ENCODE data around the gene CSPG4.
"Not testable (repeated sequence)": the region's sequence is repeated elsewhere in the genome, so short reads cannot be mapped to it uniquely, and the experiment has no call there.

CSPG4 gene

DNA sequence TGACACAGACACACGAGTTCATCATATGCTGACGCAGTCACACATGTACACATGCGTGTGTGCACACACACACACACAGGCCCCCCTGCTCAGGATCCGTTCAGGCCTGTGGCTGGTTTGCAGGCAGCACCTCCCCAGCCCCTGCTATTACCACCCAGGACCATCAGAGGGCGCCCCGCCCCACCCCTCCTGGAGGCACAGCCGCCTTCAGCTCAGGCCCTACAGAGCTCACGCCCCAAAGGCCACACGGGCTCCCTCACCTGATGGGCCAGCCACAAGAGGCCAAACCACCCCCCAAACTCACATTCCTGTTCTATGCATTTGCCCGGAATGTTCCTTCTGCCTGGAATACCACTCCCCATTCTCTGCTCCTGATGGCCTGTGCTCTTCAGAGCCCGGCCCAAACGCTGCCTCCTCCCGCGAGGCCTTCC, 26.4 kb downstream of the CSPG4 start:
- DNase-seq: not testable (repeated sequence)

DNA sequence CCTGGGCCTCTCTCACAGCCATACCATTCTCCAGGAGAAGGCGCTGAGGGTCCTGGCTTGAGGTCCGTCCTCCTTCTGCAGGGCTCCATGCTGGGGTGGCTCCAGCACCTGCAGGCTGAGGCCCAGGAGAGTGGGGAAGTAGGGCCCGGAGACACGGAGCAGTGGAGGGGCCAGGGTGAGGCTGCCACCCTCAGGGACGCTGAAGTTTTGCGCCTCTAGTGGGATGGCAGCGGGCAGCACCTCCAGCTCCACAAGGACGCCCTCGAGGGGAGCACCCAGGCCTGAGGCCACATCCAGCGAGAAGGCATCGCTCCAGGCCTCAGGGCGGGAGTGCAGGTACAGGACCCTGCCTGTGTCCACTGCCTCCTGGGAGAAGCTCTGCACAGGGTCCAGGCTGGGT, 27.5 kb downstream of the CSPG4 start:
- DNase-seq: no peak

DNA sequence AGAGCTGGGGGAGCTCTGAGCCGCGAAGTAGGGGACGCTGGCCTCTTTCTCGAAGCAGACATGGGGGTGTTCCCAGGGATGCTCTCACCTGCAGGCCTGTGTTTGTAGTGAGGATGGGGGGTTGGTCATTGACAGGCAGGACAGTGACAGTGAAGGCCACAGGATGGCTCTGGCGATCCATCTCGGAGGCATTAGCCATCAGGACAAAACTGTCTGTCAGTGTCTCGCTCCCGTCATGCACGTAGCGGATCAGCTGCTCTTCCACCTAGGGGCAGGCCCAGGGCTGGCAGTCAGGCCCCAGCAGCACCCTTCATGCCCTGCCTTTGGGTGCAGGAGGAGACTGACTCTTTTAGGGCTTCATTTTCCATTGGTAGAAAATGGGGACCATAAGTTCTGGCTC, 28.0 kb downstream of the CSPG4 start:
- no peak for DNase-seq

DNA sequence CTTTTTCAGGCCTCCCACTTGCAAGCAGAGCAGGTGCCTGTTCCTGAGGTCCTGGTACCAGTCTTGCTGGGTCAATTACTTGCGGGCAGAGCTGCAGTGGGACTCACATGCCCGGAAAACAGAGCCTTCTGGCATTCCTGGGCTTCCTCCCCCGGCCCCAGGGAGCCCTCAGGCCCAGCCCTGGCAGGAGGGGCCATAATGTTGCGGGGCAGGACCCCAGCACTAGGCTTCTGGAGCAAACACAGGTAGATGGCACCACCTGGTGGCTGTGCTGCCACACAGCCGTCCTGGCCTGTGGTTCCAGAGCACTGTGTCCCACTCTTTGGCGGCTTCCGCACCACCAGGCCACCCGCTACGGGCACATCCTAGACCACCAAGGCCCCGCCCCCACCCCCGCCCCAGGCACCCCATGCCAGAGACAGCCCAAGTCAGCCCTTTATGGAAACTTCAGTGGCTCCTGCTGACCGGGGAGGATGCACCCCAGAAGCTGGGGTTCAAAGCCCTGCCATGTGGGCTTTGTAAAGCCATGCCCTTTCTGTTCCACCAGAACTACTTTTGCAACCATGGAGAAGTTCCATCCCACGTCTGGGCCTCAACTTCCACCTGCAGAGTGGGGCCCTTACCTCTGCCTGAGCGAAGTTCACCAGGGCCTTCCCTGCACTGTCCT, 28.9 kb downstream of the CSPG4 start:
- DNase-seq: not testable (repeated sequence)

DNA sequence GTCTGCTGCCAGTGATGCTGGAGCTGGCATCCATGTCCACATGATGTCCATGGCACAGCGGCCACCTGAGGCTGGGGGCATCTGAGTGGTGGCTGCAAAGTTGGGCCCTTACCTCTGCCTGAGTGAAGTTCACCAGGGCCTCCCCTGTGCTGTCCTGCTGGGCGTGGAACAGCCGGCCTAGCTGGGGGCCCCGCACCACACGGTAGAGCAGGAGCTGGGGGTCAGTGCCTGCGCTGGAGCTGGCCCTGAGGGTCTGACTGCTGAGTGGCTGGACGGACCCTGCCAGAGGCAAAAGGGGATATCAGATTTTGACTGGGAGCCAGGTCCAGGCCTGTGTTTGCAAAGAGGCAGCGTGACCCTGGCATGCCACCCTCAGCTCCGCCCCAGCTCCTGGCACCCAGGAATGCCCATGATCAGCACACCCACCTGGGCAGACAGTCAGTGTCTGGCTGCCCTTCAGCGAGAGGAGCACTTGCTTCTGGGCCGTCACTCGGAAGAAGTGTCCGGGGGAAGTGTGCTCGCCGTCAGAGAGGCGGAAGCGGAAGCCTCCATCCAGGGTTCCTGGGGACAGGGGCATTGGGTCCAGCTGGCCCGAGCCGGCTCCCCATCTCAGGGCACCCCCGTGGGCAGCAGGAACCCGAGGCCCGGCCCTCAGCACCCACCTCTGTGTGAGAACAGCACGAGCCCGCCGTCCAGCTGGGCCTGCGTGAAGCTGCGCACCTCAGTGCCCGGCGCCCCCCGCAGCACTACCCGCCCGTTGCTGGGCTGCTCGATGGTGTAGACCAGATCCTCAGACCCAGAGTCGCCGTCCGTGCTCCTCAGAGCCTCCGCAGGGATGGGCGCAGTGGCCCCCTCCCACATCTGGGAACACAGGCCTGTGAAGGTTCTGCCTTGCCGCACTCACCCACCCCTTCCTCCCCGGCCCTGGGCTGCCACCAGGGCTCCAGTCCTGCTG, 30.2 kb downstream of the CSPG4 start:
- no peak for DNase-seq

DNA sequence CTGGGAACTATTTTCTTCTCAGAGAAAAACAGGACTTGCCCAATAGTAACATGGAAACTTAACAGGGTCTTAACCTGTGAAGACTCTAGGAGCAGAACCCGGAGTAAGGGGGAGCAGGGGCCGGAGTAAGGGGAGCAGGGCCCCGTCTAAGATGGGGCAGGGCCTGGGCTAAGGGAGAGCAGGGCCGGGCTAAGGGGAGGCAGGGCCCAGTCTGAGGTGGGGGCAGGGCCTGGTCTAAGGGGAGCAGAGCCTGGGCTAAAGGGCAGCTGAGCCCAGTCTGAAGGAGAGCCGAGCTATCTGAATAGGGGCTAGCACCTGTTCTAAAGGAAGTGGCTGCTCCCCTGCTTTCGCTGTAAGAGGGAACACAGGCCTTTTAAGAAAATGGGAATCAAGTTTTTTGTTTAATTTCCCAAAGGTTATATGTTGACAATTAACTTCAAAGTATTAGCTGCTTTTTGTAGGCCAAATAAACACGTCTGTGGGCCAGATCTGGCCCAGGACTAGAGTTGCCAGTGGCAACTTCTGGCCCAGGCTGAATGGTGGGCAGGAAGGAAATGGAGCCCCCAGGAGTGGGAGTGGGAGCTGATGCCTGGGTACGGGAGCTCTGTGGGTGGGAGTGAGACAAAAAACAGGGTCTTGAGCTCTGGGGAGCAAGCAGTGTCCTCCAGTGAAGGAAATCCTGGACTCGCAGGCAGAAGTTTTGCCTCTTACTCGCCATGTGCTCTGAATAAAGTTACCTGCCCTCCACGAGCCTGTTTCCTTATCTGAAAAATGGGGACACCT, 32.5 kb downstream of the CSPG4 start:
- no peak for DNase-seq

DNA sequence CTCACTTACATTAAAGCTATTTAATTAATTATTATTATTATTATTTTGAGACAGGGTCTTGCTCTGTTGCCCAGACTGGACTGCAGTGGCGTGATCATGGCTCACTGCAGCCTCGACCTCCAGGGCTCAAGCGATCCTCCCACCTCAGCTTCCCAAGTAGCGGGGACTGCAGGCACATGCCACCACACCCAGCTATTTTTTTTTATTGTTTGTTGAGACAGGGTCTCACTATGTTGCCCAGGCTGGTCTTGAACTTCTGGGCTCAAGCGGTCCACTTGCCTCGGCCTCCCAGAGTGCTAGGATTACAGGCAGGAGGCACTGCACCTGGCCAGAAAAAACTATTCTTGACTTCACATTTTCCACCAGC, 34.3 kb downstream of the CSPG4 start:
- DNase-seq: not testable (repeated sequence)

DNA sequence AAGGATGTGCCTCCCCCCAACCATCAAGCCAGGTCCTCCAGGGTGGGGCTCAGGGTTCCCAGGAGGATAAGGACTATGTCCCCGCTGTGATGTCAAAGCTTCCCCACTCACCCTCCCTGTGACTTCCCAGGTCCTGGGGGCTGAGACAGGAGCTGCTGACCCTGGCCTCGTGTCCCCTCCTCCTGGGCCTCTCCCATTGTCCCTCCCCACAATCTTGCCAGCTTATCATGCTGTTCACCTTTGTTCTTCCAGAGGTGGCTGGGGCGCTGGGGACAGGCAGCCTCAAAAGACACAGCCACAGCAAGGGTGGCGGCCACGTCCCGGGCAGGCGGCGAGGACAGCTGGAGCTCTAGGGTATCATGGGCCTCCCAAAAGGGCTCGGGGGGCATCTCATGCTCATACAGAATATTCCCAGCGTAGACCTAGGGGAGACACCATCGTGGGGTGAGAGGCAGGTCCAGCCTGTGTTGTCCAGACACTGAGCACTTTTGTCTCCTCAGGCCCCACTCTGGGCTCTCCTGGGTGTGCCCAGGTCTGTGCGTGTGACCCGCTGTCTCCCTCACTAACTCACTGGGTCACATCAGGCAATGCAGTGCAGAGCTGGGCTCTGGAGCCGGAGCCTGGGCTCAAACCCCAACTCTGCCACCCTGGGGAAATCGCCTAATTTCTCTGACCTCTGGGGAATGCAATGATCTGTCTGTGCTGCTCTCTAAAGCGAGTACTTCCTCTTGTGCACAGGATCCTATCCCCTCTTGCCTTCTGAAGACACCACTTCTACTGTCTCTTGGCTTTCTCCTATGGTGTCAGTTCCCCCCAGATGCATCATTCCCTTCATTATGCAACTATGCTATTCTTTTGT, 35.0 kb downstream of the CSPG4 start:
- DNase-seq: no peak

DNA sequence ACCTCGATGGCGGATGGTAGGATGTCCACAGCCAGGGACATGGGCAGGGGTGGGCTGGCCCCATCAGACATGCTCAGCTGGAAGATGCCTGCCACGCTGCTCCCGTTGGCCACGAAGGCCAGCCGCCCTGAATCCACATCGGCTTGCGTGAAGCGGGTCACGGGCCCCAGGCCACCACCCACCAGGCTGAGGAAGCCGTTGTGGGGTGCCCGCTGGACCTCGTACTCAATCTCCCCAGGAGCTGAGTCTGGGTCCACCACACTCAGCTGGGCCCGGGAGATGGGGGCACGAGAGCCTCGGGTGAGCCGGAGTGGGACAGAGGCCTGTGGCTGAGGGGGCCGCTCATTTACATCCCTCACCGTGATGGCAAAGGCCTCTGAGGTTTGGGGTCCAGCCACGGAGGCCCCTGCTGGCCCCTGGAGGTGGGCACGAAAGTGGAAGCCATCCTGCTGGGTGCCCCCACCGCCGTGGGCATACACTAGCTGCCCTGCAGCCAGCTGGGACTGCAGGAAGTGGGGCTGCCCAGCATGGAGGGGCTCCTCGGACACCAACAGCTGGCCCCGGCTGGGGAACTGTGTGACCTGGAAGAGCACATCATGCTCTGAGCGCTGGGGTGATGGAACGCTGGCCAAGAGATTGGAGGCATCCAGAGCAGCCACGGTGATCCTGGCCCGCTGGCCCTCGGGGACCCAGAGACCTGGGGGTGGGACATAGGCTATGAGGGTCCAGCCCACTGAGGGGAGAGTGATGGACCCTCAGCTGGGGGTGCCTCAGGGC, 35.8 kb downstream of the CSPG4 start:
- DNase-seq: no peak

DNA sequence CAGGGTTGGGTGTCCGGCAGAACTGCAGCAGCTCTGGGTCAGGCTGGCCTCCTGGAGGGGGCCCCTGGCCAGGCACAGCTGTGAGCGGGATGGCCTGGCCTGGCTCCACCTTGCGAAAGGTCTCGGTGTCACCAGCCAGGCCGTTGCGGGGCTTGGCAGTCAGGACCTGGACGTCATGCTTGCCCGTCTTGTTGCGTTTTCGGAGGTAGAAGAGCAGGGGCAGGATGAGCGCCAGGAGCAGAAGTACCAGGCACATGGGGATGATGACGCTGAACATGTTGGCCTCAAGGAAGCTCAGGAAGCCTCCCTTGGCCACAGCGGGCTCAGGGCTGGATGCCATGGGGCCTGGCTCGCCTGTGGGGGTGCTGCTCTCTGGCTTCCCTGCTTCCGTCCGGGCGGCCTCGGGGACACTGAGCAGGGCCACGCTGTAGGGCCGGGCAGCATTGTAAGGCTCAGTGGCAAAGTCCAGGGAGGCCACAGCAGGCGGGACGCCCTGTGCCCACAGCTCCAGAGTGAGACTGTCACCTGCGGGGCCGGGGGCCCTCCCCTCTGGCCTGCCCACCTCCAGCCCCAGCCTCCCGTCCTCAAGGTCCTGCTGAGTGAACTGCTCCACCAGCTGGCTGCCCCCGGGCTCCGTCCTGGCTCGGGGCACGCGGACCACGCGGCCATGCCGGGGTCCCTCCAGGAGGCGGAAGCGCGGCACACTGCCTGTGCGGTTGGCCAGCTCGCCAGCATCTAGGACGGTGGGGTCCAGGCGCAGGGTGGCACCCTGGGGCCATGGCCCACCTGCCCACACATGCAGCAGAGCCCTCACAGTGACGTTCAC, 36.9 kb downstream of the CSPG4 start:
- no peak for DNase-seq

DNA sequence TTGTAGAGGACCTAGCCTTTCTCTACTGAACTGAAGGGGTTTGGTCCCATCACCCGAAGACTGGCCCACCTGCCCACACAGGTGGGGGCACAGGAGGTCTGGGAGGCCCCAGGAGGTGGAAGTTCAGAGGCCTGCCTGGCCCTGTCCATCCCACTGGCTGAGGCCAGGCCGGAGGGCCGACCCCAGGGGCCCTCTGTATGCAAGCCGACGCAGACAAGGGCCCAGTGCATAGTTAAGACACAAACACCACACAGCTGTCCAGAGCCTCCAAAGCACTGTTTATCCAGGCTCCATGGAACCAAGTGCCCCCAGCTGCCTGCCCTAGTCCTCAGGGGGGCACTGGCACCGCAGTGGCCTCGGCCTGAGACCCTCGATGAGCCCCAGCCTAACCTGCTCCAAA, 38.3 kb downstream of the CSPG4 start:
- no peak for DNase-seq

DNA sequence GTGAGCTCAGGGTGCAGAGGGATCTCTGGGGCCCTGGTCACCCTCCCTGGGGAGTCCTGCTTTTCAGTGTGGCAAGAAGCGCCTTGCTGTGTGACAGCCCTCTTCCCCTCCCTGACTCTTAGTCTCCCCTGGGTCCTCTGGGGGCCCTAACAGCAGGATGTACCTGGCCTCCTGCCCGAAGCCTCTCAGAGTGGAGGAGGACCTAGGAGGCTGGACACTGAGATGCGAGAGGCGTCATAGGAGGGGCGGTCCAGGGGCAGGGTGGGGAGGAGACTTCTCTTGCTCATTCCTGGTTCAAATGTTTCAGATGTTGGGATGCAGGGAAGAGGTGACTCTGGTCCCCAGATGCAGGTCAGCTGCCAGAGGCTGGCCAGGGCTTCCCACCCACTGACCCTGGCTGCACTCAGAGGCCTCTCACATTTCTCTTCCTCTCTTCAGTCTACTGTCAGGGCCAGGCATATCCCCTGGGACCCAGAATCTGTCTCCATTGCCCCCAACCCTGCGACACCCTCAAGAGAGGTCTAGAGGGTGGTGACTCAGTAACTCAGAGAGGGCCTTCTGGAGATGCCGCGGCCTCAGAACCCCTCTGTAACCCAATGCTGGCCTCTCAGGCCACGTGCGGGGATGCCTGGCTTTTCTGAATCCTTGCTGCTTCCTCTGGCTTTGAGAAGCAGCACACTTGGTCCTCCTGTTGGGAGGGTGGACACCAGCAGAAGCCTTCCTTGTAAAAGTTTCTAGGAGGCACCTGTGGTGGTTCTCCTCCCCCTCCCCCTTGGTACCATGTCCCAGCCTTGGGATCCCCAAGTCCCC, 39.0 kb downstream of the CSPG4 start:
- DNase-seq: no peak

DNA sequence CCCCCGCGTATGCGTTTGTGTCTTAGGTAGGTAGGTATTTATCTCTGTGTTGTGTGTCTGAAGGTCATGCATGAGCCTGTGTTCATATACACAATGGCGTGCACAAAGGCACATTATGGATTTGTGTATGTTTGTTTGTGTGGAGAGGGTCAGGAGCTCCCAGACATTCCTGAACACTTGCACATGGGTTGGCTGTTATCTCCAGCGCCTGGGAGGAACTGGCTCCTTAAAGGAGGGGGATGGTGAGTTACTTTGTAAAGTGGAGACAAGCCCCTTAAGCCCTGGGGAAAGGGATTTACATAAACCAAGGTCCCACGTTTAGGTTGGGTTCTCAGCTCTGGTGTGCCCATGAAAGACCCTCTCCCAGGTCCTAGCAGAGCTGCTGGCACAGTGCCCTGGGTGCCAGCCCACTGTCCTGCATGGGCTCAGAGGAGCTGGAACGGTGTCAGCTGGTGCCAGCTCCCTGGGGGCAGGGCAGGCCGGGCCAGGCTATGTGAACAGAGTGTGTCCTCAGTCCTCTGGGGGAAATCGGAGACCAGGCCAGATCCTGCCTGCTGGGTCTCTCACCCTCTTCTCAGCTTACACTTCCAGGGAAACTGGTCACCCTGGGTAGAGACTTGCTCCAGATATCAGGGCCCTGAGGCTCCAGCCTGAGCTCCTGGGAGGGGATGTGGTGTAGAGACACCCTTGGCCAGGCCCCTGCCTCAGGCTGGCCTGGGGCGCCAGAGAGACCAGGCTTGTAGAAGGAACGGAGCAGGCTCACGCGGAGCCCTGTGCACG, 39.8 kb downstream of the CSPG4 start:
- DNase-seq: no peak

DNA sequence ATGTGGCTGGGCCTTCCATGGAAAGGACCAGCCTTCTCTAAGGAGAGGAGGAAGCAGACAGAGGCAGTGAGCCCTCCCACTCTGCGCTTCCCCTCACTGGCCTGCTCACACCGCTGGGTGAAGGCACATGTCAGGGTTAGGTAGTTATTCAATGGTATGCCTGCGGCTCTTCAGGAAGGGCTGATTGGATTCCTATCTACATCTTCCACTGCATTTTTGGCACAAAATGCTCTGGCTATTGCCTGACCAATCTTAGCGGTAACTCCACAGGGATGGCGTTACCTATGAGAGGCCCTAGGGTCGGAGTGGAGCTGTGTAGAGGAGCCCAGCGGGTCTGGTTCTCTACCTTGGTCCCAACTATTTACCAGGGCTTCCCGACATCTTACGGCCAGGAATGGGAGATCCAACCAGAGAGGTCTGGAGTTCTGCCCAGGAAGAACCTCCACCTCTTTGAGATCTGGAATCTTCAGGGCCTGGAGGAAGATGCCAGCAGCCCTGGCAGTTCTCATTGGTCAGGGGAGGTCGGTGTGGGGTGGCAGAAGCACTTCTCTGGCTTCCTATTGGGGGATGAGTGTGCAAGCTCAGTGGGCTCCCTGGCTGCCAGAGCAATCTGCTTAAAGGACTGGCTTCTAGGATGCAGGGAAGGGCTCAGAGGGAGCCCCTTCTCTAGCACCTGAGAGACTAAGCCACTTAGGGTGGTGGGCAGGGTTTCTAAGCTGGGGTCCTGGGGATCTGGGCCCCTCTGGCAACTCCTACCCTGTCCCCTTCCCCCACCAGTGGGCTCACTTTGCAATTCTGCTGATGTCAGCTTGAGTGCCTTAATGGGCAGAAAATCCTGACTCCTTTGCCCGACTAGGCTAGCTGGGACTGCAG, 40.7 kb downstream of the CSPG4 start:
- DNase-seq: no peak

DNA sequence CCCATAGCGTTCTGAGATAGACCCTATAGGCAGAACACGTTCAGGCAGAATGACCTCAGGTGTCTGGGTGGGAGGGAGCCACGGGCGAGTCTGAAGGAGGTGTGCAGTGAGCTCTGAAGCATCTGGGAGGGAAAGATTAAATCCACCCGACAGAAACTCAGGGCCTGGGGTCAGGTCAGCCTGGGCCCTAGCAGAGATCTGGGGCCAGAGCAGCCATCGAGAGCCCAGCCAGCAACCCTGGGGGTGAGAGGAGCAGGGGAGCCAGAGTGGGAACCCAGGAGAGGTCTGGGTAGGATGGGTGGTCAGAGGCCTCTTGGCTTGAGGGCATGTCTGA, 42.8 kb downstream of the CSPG4 start:
- DNase-seq: no peak

DNA sequence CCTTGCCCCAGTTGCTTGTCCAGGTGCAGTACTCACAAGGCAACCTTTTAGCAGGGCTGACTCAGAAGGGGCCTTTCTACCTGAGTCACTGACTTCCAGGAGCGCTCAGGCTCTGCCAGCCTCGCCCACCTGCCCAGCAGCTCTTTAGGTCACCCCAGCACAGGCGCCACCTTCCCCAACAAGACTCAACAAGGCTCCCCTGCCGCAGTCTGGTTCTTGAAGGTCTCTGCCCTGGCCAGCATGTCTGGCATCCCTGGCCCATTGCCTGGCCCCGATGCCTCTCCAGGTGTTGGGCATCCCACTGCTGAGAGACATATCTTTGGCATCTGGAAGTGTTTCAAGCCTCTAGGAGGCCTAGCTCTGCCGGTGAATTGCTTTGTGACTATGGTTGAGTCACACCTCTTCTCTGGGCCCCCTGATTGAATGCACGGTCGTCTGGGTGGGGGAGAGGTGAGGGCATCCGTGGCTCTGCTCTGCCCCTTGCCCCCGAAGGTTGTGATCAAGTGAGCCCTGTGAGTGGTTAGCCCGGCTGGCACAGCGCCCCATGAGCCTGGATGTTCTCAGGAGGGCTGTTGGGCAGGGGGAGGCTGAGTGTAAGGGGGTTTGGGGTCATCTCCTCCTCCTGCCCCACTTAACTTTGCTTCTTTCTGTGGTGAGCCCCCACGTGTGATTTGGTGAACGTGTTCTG, 43.3 kb downstream of the CSPG4 start:
- DNase-seq: no peak

DNA sequence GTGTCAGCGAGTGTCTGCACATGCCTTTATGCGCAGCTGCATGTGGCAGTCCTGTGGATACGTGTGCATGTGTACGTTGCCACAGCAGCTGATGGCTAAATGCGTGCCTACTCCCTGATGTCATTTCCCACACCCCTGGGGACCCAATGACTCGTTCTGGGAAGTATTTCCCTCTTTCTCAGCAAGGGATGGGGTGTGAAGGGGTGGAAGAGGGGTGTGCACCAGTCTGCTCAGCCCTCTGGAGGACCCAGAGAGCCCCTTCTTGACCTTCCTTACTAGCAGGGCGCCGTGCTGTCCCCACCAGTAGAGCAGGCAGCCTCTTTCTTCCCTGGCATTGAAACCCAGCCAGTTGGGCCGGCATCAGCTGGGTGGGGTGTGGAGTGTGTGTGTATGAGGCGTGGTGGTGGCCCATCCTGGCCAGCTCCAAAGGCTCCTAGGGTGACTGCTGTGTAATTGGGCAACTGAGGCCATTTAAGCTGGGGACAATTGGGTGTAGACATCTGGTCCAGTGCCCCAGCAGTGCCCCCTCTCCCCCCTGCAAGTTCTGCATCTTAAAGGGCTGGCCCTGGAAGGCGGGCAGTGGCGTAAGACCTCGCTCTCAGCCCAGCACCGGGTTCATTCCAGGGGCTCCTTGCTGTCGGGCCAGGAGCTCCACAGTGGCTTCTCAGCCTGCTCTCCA, 45.7 kb downstream of the CSPG4 start:
- no peak for DNase-seq

Data from NCI-H187 treated with DMSO at 0.1 percent for 48 hours (cell line).